ENCODE measurements around the gene GLRA1.
"Not testable (repeated sequence)": the region's sequence is repeated elsewhere in the genome, so short reads cannot be mapped to it uniquely, and the experiment has no call there.

Gene GLRA1

DNA sequence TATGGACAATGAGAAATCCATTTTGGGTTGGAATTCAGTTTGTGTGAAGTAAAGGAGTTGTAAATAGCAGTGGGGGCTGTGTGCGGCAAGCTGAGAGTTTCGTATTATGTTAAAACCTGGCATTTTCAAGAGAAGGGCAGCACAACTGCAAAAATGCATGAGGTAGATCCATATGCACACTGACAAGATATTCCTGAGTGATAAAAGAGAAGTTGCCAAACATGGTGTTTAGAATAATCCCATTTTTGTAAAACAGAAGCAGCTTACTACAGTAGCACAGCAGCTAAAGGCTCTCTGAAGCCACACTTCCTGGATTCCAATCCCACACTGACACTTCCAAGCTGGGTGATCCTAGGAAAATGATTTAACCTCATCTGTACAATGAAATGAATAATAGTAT, 11.2 kb downstream of the GLRA1 start:
- no peak for DNase-seq (ENCODE audit: low spot score)

GRCh38 chr5:151912360-151912759, 12.3 kb downstream of the GLRA1 start:
- DNase-seq (ENCODE audit: low spot score): no peak

GRCh38 chr5:151911011-151911410, 13.6 kb downstream of the GLRA1 start:
- no peak for DNase-seq (ENCODE audit: low spot score)

DNA sequence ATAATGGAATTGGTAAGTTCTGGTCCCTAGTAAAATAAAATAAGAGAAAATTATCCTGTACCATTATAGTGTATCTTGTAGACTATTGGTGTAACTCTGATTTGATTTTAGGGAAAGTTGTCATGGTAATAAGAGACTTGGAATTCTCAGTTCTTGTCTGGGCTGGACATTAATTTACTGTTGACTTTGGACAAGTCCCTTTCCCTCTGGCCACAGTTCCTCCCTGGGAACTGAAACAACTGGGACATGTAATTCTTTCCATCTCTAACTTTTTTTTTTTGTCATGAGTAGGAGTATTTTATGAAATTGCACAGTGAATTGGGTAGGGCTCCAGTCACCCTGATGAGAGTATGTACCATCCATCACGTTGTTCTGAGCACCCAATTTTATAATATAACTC, 15.0 kb downstream of the GLRA1 start:
- no peak for DNase-seq (ENCODE audit: low spot score)

- no peak for DNase-seq (ENCODE audit: low spot score)
Measured at GRCh38 chr5:151906246-151906645, 18.4 kb downstream of the GLRA1 start.

- no peak for DNase-seq (ENCODE audit: low spot score)
Measured at GRCh38 chr5:151905557-151905961, 19.1 kb downstream of the GLRA1 start.

- DNase-seq (ENCODE audit: low spot score): no peak
Measured at GRCh38 chr5:151904909-151905308, 19.7 kb downstream of the GLRA1 start.

GRCh38 chr5:151904127-151904526, 20.5 kb downstream of the GLRA1 start:
- no peak for DNase-seq (ENCODE audit: low spot score)

GRCh38 chr5:151903243-151903653, 21.4 kb downstream of the GLRA1 start:
- DNase-seq (ENCODE audit: low spot score): no peak

GRCh38 chr5:151902215-151902614, 22.4 kb downstream of the GLRA1 start:
- no peak for DNase-seq (ENCODE audit: low spot score)

GRCh38 chr5:151901611-151902010, 23.0 kb downstream of the GLRA1 start:
- DNase-seq (ENCODE audit: low spot score): no peak

DNA sequence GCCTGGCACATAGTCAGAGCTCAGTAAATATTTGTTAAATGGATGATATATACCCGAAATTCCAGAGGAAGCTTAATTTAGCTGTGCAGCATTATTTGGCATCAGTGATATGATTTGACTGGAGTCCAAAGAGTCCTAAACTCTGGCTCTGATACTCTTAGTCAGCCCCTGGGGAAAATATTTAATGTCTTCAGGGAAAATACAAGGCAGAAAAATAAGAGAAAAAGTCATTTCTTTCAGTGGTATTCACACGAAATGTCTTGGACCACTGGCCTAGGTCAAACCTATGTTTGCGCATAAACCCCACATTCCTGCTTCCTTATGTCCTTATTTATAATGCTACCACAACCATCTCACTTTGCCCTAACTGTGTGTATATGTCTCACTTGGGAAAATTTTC, 23.8 kb downstream of the GLRA1 start:
- no peak for DNase-seq (ENCODE audit: low spot score)

GRCh38 chr5:151899399-151899798, 25.3 kb downstream of the GLRA1 start:
- DNase-seq (ENCODE audit: low spot score): no peak

DNA sequence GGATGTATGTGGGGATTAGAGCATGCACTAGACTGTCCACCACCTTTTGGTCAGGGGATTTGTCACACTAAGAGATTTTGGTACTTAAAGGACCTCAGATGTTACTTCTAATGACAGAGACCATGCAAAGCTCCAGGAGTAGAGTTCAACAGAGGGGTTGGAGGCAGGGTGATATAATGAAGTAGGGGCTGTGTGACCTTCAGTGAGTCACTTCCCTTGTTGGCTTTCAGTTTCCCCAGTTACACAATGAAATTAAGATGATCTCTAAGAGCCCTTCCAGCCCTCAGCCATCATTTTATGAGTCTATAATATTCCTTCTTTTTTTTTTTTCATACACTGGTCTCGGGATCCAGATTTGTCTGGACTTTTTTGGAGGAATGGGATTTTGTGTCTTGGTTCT, 26.8 kb downstream of the GLRA1 start:
- no peak for DNase-seq (ENCODE audit: low spot score)

- no peak for DNase-seq (ENCODE audit: low spot score)
Measured at GRCh38 chr5:151897020-151897552, 27.6 kb downstream of the GLRA1 start.

GRCh38 chr5:151896031-151896691, 28.5 kb downstream of the GLRA1 start:
- no peak for DNase-seq (ENCODE audit: low spot score)

DNA sequence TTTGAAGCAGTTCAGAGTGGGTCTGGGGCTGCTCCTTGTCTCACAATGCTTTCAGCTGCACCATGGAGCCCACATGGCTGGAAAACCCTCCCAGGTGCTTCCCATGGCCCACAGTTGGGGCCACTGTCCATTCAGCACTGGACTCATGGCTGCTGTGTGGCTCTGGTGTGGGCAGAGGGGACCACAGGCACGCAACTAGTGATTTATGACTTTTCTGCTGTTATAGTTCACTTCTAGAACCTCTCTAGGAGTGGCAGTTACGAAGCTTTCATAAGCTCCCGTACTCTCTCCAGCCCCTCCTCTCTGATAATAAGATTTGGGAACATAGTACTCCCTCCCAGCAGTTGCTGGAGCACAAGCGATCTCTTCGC, 29.0 kb downstream of the GLRA1 start:
- DNase-seq (ENCODE audit: low spot score): no peak

DNA sequence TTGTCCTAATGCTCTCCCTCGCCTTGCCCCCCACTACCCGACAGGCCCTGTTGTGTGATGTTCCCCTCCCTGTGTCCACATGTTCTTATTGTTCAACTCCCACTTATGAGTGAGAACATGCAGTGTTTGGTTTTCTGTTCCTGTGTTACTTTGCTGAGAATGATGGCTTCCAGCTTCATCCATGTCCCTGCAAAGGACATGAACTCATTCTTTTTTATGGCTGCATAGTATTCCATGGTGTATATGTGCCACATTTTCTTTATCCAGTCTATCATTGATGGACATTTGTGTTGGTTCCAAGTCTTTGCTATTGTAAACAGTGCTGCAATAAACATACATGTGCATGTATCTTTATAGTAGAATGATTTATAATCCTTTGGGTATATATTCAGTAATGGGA, 31.2 kb downstream of the GLRA1 start:
- not testable (repeated sequence) for DNase-seq (ENCODE audit: low spot score)

GRCh38 chr5:151892393-151892792, 32.3 kb downstream of the GLRA1 start:
- no peak for DNase-seq (ENCODE audit: low spot score)

- DNase-seq (ENCODE audit: low spot score): no peak
Measured at GRCh38 chr5:151890299-151890698, 34.4 kb downstream of the GLRA1 start.

- DNase-seq (ENCODE audit: low spot score): no peak
Measured at GRCh38 chr5:151889614-151890013, 35.0 kb downstream of the GLRA1 start.

DNA sequence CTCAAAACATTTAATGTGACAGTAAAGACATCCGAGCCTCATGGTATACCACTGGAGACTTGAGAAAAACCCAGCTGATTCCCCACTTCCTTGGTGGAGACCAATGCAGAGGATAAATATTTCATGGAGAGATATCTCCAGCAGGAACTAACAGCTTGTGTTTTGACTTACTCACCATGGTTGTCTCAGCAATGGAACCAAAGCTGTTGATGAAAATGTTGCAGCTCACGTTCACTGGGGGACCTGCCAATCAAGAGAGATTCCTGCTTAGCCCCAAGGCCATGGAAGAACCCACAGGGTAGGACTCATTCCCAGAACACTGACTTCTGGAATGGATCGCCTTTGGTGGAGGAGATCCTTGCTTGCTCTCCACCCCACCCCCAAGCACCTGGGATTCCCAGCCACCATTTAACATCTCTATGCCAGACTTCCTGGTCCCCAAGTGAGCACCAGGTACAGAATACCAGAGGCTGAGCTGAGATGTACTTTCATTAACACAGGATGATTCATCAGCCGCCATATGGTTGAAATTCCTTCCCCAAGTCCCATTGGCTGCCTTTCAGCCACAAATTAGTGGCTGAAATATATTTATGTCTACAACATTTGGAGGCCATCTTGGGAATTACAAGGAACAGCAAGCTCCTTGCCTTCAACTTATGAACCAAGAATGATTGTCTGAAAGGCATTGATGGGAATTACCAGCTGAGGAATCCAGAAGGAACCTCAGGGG, 37.9 kb downstream of the GLRA1 start:
- DNase-seq (ENCODE audit: low spot score): no peak

GRCh38 chr5:151885138-151885908, 39.3 kb downstream of the GLRA1 start:
- DNase-seq (ENCODE audit: low spot score): no peak

All from HuH-7 (cell line).